ENCODE data around the gene CES4A.

- TF ChIP-seq POLR2A (IDR thresholded peaks at IDR 0.05; ENCODE audit: low read depth, low read length) (no peak), TAF1 (IDR thresholded peaks at IDR 0.05; ENCODE audit: low read depth, low read length) (no peak), POLR2AphosphoS5 (IDR thresholded peaks at IDR 0.05; ENCODE audit: low read depth, low read length) (no peak), PAX5 (IDR thresholded peaks at IDR 0.05; ENCODE audit: insufficient read depth, low read length, severe bottlenecking) (no peak)
Observed at GRCh38 chr16:66977341-66978113, 10.9 kb upstream of the CES4A start.
